H9 (cell line): Measurements from ENCODE around the gene ITPK1. TPM values are rescaled to one million over a fixed set of nuclear protein-coding genes. Genes with fewer than 3 reads are reported as not detected.

Source experiments
- DNase-seq: peaks from one replicate; pipeline ENCODE4 v3.0.0-alpha.2; 2017
- H2AFZ ChIP-seq: one replicate; pipeline ENCODE4 v1.6.1; 2013; ENCODE audit warnings: mild to moderate bottlenecking, low read length, control low read depth, moderate library complexity
- H2AK5ac ChIP-seq: 2 replicates; pipeline ENCODE4 v1.6.1; 2013; ENCODE audit warnings: low read length, control low read depth, mixed read lengths; ENCODE audit not compliant: insufficient read length
- H2BK120ac ChIP-seq: one replicate; pipeline ENCODE4 v1.6.1; 2013; ENCODE audit warnings: low read depth, mild to moderate bottlenecking, low read length, control low read depth, inconsistent platforms; ENCODE audit not compliant: poor library complexity, severe bottlenecking
- H2BK12ac ChIP-seq: 2 replicates; pipeline ENCODE4 v1.6.1; 2013; ENCODE audit warnings: low read length, control low read depth, mixed read lengths, low read depth; ENCODE audit not compliant: insufficient read length
- H2BK15ac ChIP-seq: 2 replicates; pipeline ENCODE4 v1.6.1; 2013; ENCODE audit warnings: low read depth, low read length, control low read depth
- H2BK20ac ChIP-seq: one replicate; pipeline ENCODE4 v1.6.1; 2013; ENCODE audit warnings: low read depth, mild to moderate bottlenecking, low read length, control low read depth, inconsistent platforms; ENCODE audit not compliant: poor library complexity, severe bottlenecking
- H2BK5ac ChIP-seq: 2 replicates; pipeline ENCODE4 v1.6.1; 2013; ENCODE audit warnings: low read length, control low read depth, mixed read lengths; ENCODE audit not compliant: insufficient read length
- H3K14ac ChIP-seq: 2 replicates; pipeline ENCODE4 v1.6.1; 2013; ENCODE audit warnings: low read length, control low read depth; ENCODE audit not compliant: insufficient read depth
- H3K18ac ChIP-seq: 2 replicates; pipeline ENCODE4 v1.6.1; 2013; ENCODE audit warnings: low read depth, mild to moderate bottlenecking, mixed read lengths, low read length, control low read depth; ENCODE audit not compliant: insufficient read length
- H3K23ac ChIP-seq: 2 replicates; pipeline ENCODE4 v1.6.1; 2013; ENCODE audit warnings: low read length, control low read depth, mixed read lengths, low read depth; ENCODE audit not compliant: insufficient read length
- H3K23me2 ChIP-seq: 2 replicates; pipeline ENCODE4 v1.6.1; 2013; ENCODE audit warnings: low read depth, mild to moderate bottlenecking, mixed read lengths, low read length, control low read depth; ENCODE audit not compliant: insufficient read length, poor library complexity, severe bottlenecking
- H3K27ac ChIP-seq: 2 replicates; pipeline ENCODE4 v1.5.1; 2013; ENCODE audit warnings: low read length, control low read depth, mixed read lengths, low read depth; ENCODE audit not compliant: insufficient read length
- H3K27me3 ChIP-seq: 2 replicates; pipeline ENCODE4 v1.6.1; 2013; ENCODE audit warnings: low read length, control low read depth, inconsistent platforms; ENCODE audit not compliant: insufficient read depth
- H3K4ac ChIP-seq: 2 replicates; pipeline ENCODE4 v1.6.1; 2013; ENCODE audit warnings: low read depth, mild to moderate bottlenecking, control low read depth, inconsistent platforms, low read length, moderate library complexity
- H3K4me1 ChIP-seq: 2 replicates; pipeline ENCODE4 v1.6.1; 2013; ENCODE audit warnings: low read length, control low read depth, inconsistent platforms; ENCODE audit not compliant: insufficient read depth
- H3K4me2 ChIP-seq: 2 replicates; pipeline ENCODE4 v1.6.1; 2013; ENCODE audit warnings: low read length, control low read depth, mixed read lengths; ENCODE audit not compliant: insufficient read length, insufficient read depth
- H3K56ac ChIP-seq: 2 replicates; pipeline ENCODE4 v1.6.1; 2013; ENCODE audit warnings: low read depth, mild to moderate bottlenecking, mixed read lengths, low read length, control low read depth; ENCODE audit not compliant: insufficient read length
- H3K79me1 ChIP-seq: 2 replicates; pipeline ENCODE4 v1.6.1; 2013; ENCODE audit warnings: low read depth, mild to moderate bottlenecking, moderate library complexity, low read length, control low read depth, inconsistent platforms; ENCODE audit not compliant: insufficient read depth, poor library complexity, severe bottlenecking
- H3K79me2 ChIP-seq: 2 replicates; pipeline ENCODE4 v1.6.1; 2013; ENCODE audit warnings: low read length, control low read depth, inconsistent platforms; ENCODE audit not compliant: insufficient read depth
- H3K9ac ChIP-seq: 2 replicates; pipeline ENCODE4 v1.6.1; 2013; ENCODE audit warnings: low read length, control low read depth, mixed read lengths; ENCODE audit not compliant: insufficient read length; ENCODE audit errors: extremely low read depth
- H3K9me3 ChIP-seq: one replicate; pipeline ENCODE4 v1.6.1; 2013; ENCODE audit warnings: low read depth, low read length, inconsistent platforms; ENCODE audit not compliant: control insufficient read depth
- H3T11ph ChIP-seq: one replicate; pipeline ENCODE4 v1.6.1; 2013; ENCODE audit warnings: mild to moderate bottlenecking, low read length, control low read depth, inconsistent platforms
- H4K20me1 ChIP-seq: one replicate; pipeline ENCODE4 v1.6.1; 2013; ENCODE audit not compliant: control insufficient read depth, insufficient read length, insufficient read depth
- H4K5ac ChIP-seq: 2 replicates; pipeline ENCODE4 v1.6.1; 2013; ENCODE audit warnings: low read depth, mild to moderate bottlenecking, mixed read lengths, low read length, control low read depth; ENCODE audit not compliant: insufficient read length
- H4K8ac ChIP-seq: replicated peaks from 2 replicates; pipeline ENCODE4 v1.6.1; 2013; ENCODE audit warnings: low read length, control low read depth, mixed read lengths, low read depth; ENCODE audit not compliant: insufficient read length
- H4K91ac ChIP-seq: 2 replicates; pipeline ENCODE4 v1.6.1; 2013; ENCODE audit warnings: low read depth, mild to moderate bottlenecking, moderate library complexity, mixed read lengths, low read length, control low read depth; ENCODE audit not compliant: insufficient read length
- H3K27ac Mint-ChIP-seq, 3 experiments: 2 replicates in 2 of 3; 3 replicates in 1 of 3; pipeline ENCODE4 v1.8.0; 2020 to 2021; ENCODE audit warnings: mixed read lengths in 3 of 3, mild to moderate bottlenecking in 1 of 3, moderate library complexity in 1 of 3
- H3K27me3 Mint-ChIP-seq: 2 replicates; pipeline ENCODE4 v1.8.0; 2021; ENCODE audit warnings: low read depth, mild to moderate bottlenecking, moderate library complexity, mixed read lengths
- H3K36me3 Mint-ChIP-seq, 3 experiments: 2 replicates in 2 of 3; 3 replicates in 1 of 3; pipeline ENCODE4 v1.8.0; 2020 to 2021; ENCODE audit warnings: low read depth in 3 of 3, mixed read lengths in 3 of 3; ENCODE audit not compliant: insufficient read depth in 1 of 3
- H3K4me1 Mint-ChIP-seq, 2 experiments: 2 replicates each; pipeline ENCODE4 v1.8.0; 2020; ENCODE audit warnings: mixed read lengths in 2 of 2
- H3K4me3 Mint-ChIP-seq, 2 experiments: 2 replicates in 1 of 2; 3 replicates in 1 of 2; pipeline ENCODE4 v1.8.0; 2020 to 2021; ENCODE audit warnings: mild to moderate bottlenecking in 2 of 2, mixed read lengths in 2 of 2, moderate library complexity in 1 of 2
- H3K9me3 Mint-ChIP-seq, 2 experiments: 2 replicates in 1 of 2; 3 replicates in 1 of 2; pipeline ENCODE4 v1.8.0; 2020; ENCODE audit warnings: mild to moderate bottlenecking in 2 of 2, mixed read lengths in 2 of 2, moderate library complexity in 1 of 2
- WGBS: extraction: QIAGEN DNeasy Blood & Tissue Kit; methylation state at CpG from one replicate; pipeline ENCODE4 v1.1.7; 2013; ENCODE audit warnings: missing lambda C conversion rate, low lambda C conversion rate, mixed read lengths; ENCODE audit not compliant: insufficient read length; ENCODE audit errors: extremely low coverage; 5-methylcytosine and 5-hydroxymethylcytosine counted together
- total RNA-seq: library from RNA; stranded (reverse); gene quantifications from 2 replicates; pipeline ENCODE4 v1.2.1, GENCODE V29; 2021
- TF ChIP-seq, protein P1 (sequence below): fragments of 200-600 bp; sonication (generic); conservative IDR thresholded peaks from 3 replicates; pipeline ENCODE4 v1.8.0; 2021; ENCODE audit warnings: antibody characterized with exemption, mild to moderate bottlenecking

Gene ITPK1
- total RNA-seq, 1 experiment from 2014 or later: 92.7 TPM

DNA sequence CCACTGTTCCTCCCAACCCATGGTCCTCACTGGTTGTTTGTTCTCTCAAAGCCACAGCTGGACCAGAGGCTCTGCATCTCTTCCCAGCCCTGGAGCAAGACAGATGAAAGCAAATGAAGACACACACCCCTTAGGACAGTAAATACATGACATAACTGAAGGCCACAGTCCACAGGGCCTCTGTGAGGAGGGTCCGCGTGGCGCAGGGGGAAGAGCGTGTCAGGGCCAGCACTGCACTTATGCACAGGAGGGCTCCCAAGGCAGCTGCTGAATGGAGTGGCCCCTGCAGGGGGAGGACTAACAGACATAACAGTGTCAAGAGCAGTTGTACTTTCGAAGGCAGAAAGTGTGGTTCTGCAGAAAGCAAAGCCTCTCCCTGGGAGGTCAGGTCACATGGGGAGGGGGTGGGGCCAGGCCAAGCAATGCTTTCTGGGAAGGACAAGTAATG, 112.8 kb downstream of the ITPK1 start:
- H4K5ac ChIP-seq: no peak overlapping the region
- no peak overlapping the region for H3T11ph ChIP-seq
- H2AFZ ChIP-seq: no peak overlapping the region
- Mint-ChIP-seq H3K27ac (peak overlapping the region; percentile 10 to 77 (median 45); a peak in 4 of 7 replicates), H3K4me1 (peaks cover 17 to 31% of the 10 kb centered on the region in 2 experiments), H3K9me3 (no peaks in the 10 kb centered on the region), H3K4me3 (no peak overlapping the region), H3K27me3 (no peaks in the 10 kb centered on the region; the same call in 1 of the 2 replicates), H3K36me3 (no peaks in the 10 kb centered on the region; a peak in 2 of 7 replicates)
- no peaks in the 10 kb centered on the region for H3K23me2 ChIP-seq
- H3K79me2 ChIP-seq: no peaks in the 10 kb centered on the region
- no peaks in the 10 kb centered on the region for H3K27me3 ChIP-seq
- H3K14ac ChIP-seq: no peak overlapping the region
- peaks cover 5% of the 10 kb centered on the region for H3K79me1 ChIP-seq
- no peak overlapping the region for H3K18ac ChIP-seq
- no peak for DNase-seq
- H2BK20ac ChIP-seq: no peak overlapping the region
- no CpG with 5 or more reads among the region's 5 CpGs for WGBS
- no peak overlapping the region for H4K91ac ChIP-seq
- no peak overlapping the region for H3K9ac ChIP-seq
- no peak overlapping the region for H3K27ac ChIP-seq
- H4K8ac ChIP-seq: no peak overlapping the region
- H2BK120ac ChIP-seq: no peak overlapping the region
- no peak overlapping the region for H2AK5ac ChIP-seq
- no peak overlapping the region for H3K4ac ChIP-seq
- H4K20me1 ChIP-seq: no peaks in the 10 kb centered on the region
- H3K56ac ChIP-seq: no peak overlapping the region
- no peaks in the 10 kb centered on the region for H3K4me1 ChIP-seq
- no peak overlapping the region for H3K4me2 ChIP-seq
- TF ChIP-seq, protein P1, sequence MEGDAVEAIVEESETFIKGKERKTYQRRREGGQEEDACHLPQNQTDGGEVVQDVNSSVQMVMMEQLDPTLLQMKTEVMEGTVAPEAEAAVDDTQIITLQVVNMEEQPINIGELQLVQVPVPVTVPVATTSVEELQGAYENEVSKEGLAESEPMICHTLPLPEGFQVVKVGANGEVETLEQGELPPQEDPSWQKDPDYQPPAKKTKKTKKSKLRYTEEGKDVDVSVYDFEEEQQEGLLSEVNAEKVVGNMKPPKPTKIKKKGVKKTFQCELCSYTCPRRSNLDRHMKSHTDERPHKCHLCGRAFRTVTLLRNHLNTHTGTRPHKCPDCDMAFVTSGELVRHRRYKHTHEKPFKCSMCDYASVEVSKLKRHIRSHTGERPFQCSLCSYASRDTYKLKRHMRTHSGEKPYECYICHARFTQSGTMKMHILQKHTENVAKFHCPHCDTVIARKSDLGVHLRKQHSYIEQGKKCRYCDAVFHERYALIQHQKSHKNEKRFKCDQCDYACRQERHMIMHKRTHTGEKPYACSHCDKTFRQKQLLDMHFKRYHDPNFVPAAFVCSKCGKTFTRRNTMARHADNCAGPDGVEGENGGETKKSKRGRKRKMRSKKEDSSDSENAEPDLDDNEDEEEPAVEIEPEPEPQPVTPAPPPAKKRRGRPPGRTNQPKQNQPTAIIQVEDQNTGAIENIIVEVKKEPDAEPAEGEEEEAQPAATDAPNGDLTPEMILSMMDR: no peak
- H3K9me3 ChIP-seq: no peaks in the 10 kb centered on the region
- no peak overlapping the region for H2BK15ac ChIP-seq
- H3K23ac ChIP-seq: no peak overlapping the region
- H2BK12ac ChIP-seq: no peak overlapping the region
- no peak overlapping the region for H2BK5ac ChIP-seq
